Endodermal cell (in vitro differentiated cells): ENCODE measurements around the gene SYNJ2. TPM values are rescaled to one million over a fixed set of nuclear protein-coding genes. Genes with fewer than 3 reads are reported as not detected.

ENCODE experiments used
- DNase-seq: peaks from one replicate; pipeline ENCODE4 v3.0.0-alpha.2; 2017
- H3K27ac ChIP-seq: 2 replicates; pipeline ENCODE4 v1.5.1; 2013; ENCODE audit warnings: mild to moderate bottlenecking, low read depth, low read length, moderate library complexity
- H3K27me3 ChIP-seq: 2 replicates; pipeline ENCODE4 v1.6.1; 2013; ENCODE audit warnings: mild to moderate bottlenecking, low read length, moderate library complexity; ENCODE audit not compliant: insufficient read depth, control insufficient read depth, poor library complexity, severe bottlenecking
- H3K36me3 ChIP-seq: 2 replicates; pipeline ENCODE4 v1.7.0; 2013; ENCODE audit warnings: mild to moderate bottlenecking, low read length, moderate library complexity; ENCODE audit not compliant: control insufficient read depth, insufficient read depth
- H3K4me1 ChIP-seq: one replicate; pipeline ENCODE4 v1.7.0; 2013; ENCODE audit warnings: low read length; ENCODE audit not compliant: control insufficient read depth, insufficient read depth
- H3K4me3 ChIP-seq: 2 replicates; pipeline ENCODE4 v1.5.1; 2013; ENCODE audit warnings: mild to moderate bottlenecking, low read length, moderate library complexity
- H3K9ac ChIP-seq: 2 replicates; pipeline ENCODE4 v1.6.1; 2013; ENCODE audit warnings: mild to moderate bottlenecking, low read length, moderate library complexity; ENCODE audit not compliant: poor library complexity, severe bottlenecking; ENCODE audit errors: extremely low read depth
- H3K9me3 ChIP-seq: 2 replicates; pipeline ENCODE4 v1.6.1; 2013; ENCODE audit warnings: mild to moderate bottlenecking, low read length, moderate library complexity; ENCODE audit not compliant: control insufficient read depth
- H3K27ac Mint-ChIP-seq: 2 replicates; pipeline ENCODE4 v1.8.0; 2020; ENCODE audit warnings: mixed read lengths
- H3K27me3 Mint-ChIP-seq: 2 replicates; pipeline ENCODE4 v1.8.0; 2021; ENCODE audit warnings: mild to moderate bottlenecking, mixed read lengths; ENCODE audit not compliant: insufficient read depth
- H3K36me3 Mint-ChIP-seq: 2 replicates; pipeline ENCODE4 v1.8.0; 2020; ENCODE audit warnings: low read depth, mixed read lengths
- H3K4me1 Mint-ChIP-seq: 2 replicates; pipeline ENCODE4 v1.8.0; 2020; ENCODE audit warnings: mixed read lengths
- H3K4me3 Mint-ChIP-seq: 2 replicates; pipeline ENCODE4 v1.8.0; 2020; ENCODE audit warnings: mild to moderate bottlenecking, moderate library complexity, mixed read lengths
- H3K9me3 Mint-ChIP-seq: 2 replicates; pipeline ENCODE4 v1.8.0; 2020; ENCODE audit warnings: mild to moderate bottlenecking, mixed read lengths
- CTCF ChIP-seq: fragments of 200-600 bp; sonication (generic); conservative IDR thresholded peaks from 2 replicates; pipeline ENCODE4 v1.5.0; 2021; ENCODE audit warnings: antibody characterized with exemption, mild to moderate bottlenecking
- WGBS, 2 experiments: methylation state at CpG; one replicate each; pipeline versions ENCODE4 v1.1.5 to v1.1.7; 2013; ENCODE audit warnings: missing lambda C conversion rate in 2 of 2, mixed read lengths in 1 of 2; ENCODE audit not compliant: insufficient coverage in 1 of 2, insufficient read length in 1 of 2; 5-methylcytosine and 5-hydroxymethylcytosine counted together
- total RNA-seq, 2 donors: library from RNA; stranded (reverse); fragmentation: NEBNext Ultra II Directional in 1 of 2; extraction: Animal tissue kit (Norgen Biotek cat#: 25700) in 1 of 2; gene quantifications; 2 replicates in 1 of 2; 3 replicates in 1 of 2; pipeline ENCODE4 v1.2.1, GENCODE V29; 2021

The SYNJ2 gene
- total RNA-seq, 2 donors from 2014 or later = 21.2 to 32.8 TPM

GRCh38 chr6:158009935-158010585 is 28.4 kb downstream of the SYNJ2 start:
- no peak overlapping the region for H3K9ac ChIP-seq
- no peak for TF ChIP-seq CTCF
- Mint-ChIP-seq H3K4me1 (peaks cover 6% of the 10 kb centered on the region), H3K4me3 (no peak overlapping the region), H3K36me3 (peaks cover 23% of the 10 kb centered on the region), H3K9me3 (no peaks in the 10 kb centered on the region), H3K27ac (no peak overlapping the region), H3K27me3 (no peaks in the 10 kb centered on the region)
- 92 to 96% methylated on average over 3 to 6 of the region's 6 CpGs for WGBS, 2 experiments
- H3K36me3 ChIP-seq = peaks cover 3% of the 10 kb centered on the region
- no peaks in the 10 kb centered on the region for H3K4me1 ChIP-seq
- DNase-seq = no peak
- H3K27ac ChIP-seq = no peak overlapping the region
- H3K9me3 ChIP-seq = no peaks in the 10 kb centered on the region
- no peak overlapping the region for H3K4me3 ChIP-seq
- no peaks in the 10 kb centered on the region for H3K27me3 ChIP-seq

GRCh38 chr6:158010591-158011477 is 29.2 kb downstream of the SYNJ2 start:
- Histone ChIP-seq H3K4me1 (no peaks in the 10 kb centered on the region), H3K36me3 (peaks cover 3% of the 10 kb centered on the region), H3K4me3 (no peak overlapping the region), H3K27me3 (no peaks in the 10 kb centered on the region), H3K9me3 (no peaks in the 10 kb centered on the region), H3K9ac (no peak overlapping the region), H3K27ac (no peak overlapping the region)
- 96% methylated on average over 15 to 19 of the region's 19 CpGs for whole genome bisulfite sequencing, 2 experiments
- H3K27me3 Mint-ChIP-seq = no peaks in the 10 kb centered on the region
- H3K4me3 Mint-ChIP-seq = no peak overlapping the region
- no peak for TF ChIP-seq CTCF
- H3K27ac Mint-ChIP-seq = no peak overlapping the region
- DNase-seq = no peak
- no peaks in the 10 kb centered on the region for H3K9me3 Mint-ChIP-seq
- peaks cover 23% of the 10 kb centered on the region for H3K36me3 Mint-ChIP-seq
- H3K4me1 Mint-ChIP-seq = peaks cover 6% of the 10 kb centered on the region

- peaks cover 3% of the 10 kb centered on the region for H3K36me3 ChIP-seq
- 88 to 97% methylated on average over 5 to 6 of the region's 6 CpGs for WGBS, 2 experiments
- DNase-seq = no peak
- H3K9me3 ChIP-seq = no peaks in the 10 kb centered on the region
- H3K4me1 Mint-ChIP-seq = peaks cover 6% of the 10 kb centered on the region
- H3K4me3 ChIP-seq = no peak overlapping the region
- no peak overlapping the region for H3K27ac Mint-ChIP-seq
- H3K36me3 Mint-ChIP-seq = peaks cover 23% of the 10 kb centered on the region
- no peaks in the 10 kb centered on the region for H3K27me3 ChIP-seq
- H3K9me3 Mint-ChIP-seq = no peaks in the 10 kb centered on the region
- no peak for TF ChIP-seq CTCF
- no peaks in the 10 kb centered on the region for H3K27me3 Mint-ChIP-seq
- H3K4me3 Mint-ChIP-seq = no peak overlapping the region
- H3K27ac ChIP-seq = no peak overlapping the region
- no peaks in the 10 kb centered on the region for H3K4me1 ChIP-seq
- no peak overlapping the region for H3K9ac ChIP-seq
Observed at GRCh38 chr6:158011478-158011920, 29.8 kb downstream of the SYNJ2 start.
